NCI-H748 (cell line): ENCODE results near the gene CIBAR2.
A peak's percentile ranks its signal among the peaks of the same experiment; 100 is the strongest.

ENCODE experiments used
- DNase-seq: peaks from one replicate; lab custom pipeline; 2025; ENCODE audit not compliant: unreplicated experiment; lab: John Stamatoyannopoulos, UW

CIBAR2 gene

DNA sequence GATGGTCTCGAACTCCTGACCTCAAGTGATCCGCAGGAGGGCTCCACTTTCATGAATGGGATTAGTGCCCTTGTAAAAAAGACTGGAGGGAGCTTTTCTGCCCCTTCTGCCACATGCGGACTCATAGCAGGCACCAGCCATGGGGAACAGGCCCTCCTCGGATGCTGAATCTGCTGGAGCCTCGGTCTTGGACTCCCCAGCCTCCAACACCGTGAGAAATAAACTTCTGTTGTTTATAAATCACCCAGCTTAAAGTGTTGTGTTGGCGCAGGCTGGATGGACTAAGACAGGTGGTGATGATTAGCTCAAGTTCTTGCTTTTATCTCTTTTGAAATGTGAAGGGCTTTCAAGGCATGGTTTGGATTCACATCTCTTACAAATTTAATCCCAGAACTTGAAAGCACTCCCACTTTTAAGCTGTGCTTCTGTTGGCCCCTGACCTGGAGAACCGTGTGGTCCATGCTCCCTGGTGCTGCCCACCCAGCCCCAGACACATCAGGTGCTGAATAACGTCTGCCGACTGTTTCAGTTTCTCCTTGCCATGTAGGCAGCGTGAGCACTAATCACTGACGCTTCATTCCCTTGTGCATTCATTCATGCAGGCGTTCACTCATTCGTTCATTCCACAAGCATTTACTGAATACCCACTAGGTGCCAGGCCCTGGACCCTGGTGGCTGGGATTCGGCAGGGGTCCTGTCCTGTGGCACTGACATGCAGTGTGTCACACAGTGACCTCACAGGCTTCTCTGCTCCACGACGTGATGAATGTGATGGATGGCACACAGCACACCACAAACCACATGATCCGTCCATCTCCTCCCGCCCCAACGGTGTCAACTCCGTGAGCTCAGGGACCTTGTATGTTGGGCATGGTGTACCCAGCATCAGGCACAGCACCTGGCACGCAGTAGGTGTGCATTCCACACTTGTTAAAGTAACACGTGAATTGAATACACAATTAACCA lies 8.9 kb downstream of the CIBAR2 start:
- DNase-seq: no peak

DNA sequence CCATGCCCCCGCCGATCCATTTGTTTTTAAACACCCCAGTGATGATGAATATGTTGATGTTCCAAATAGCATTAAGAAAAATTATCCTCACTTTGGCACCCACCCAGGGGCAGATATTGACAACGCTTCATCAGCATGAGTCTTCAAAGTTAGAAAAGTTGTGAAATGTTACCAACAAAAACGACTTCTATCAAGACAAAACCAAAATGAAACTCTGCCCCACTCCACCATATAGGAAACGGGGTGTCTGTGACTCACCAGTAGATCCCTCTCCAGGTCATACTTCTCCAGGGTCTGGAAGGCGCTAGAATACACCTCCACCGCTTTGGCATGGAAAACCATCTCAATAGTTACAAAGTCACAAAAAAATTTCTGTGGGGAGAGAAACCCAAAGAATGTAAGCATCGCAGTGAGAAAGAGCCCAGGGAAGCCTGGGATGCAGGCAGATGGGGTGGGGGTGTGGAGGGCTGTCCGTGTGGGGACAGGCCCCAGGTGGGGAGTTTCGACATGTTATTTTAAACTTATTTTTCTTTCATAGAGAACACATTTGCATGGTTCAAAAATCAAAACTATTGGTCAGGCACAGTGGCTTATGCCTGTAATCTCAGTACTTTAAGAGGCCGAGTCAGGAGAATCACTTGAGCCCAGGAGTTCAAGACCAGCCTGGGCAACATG lies 10.2 kb downstream of the CIBAR2 start:
- no peak for DNase-seq

DNA sequence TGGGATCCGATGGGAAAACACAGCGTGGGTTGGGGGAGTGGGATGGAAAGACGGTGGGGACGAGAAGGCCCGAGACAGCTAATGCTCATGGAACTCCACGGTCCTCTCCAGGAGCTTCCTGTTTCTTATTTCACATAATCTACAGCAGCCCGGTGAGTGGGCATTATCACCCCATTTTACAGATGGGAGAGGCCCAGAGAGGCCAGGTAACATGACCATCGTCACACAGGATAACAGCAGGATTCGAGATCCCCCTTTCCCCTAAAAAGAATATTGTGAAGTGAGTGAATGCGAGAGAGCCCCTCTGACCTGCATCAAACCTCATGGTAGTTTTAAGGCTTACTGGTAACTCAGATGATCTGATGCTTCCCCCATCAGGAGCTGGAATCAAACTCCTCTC lies 12.0 kb downstream of the CIBAR2 start:
- DNase-seq: no peak

DNA sequence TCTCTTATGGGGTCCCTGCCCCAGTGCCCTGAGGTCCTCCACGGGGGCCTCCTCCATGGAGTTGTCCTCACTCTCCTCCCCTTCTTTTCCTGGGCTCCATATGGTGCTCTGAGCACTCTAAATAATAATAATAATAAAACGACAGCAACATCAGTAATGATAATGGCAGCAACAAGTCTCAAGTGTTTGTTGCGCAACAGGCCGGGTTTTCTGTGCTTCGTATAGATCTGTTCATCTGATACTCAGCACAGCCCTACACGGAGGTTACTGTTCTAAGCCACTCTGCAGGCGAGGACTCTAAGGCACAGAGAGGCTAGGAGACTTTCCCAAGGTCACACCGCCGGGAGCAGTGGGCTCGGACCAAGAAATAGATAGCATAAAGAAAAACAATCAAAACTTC lies 13.7 kb downstream of the CIBAR2 start:
- DNase-seq: no peak

DNA sequence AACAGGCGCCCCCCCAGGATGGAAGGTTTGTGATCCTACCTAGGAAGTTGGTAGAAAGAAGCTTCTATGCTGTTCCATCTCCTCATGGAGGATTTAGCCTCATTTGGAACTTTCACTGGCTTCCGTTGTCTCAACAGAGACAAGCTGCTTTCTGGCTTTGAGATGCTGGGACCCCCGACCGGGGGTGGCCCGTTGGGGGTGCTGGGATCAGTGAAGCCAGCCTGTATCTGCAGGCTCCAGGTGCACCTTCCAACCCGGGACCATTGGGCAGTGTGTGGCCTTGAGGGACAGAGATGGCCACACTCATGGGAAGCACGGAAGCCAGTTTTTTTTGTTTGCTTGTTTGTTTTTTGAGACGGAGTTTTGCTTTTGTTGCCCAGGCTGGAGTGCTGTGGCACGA lies 15.4 kb downstream of the CIBAR2 start:
- no peak for DNase-seq

DNA sequence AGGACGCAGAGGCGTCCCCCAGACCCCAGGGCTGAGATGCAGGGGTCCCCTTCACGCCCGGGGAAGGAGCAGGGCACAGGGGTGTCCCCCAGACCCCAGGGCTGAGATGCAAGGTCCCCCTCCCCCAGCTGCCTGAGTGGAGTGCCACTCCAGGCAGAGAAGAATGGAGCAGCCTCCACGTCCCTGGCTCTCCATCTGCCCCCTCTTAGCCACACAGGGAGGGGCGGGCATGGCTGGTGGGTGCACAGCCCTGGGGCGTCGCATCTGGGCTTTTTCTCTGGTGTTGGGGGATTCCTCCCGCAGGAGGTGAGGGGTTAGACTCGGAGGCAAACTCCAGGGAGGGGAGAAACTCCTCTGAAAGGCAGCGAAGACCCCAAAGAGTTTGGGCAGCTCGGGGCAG lies 17.5 kb downstream of the CIBAR2 start:
- DNase-seq: no peak

GRCh38 chr16:85094176-85094805 lies 18.0 kb downstream of the CIBAR2 start:
- no peak for DNase-seq

DNA sequence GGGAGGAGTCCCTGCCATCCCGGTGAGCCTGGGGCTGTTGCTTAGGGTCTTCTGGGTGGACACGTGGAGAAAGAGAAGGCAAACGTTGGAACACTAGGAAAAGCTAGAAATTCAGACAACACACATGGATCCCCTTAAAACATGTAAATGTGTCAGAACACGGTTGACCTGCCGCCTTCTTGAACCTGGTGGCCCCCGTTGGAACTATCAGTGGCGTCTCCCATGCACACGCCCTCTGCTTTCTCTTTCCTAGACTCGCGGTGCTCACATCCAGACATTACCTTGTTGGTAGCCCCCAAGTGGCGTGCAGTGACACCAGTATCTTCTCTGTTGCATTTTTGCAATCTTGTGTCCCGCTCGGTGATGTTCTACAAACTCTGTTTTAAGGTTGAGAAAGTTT lies 18.6 kb downstream of the CIBAR2 start:
- no peak for DNase-seq

DNA sequence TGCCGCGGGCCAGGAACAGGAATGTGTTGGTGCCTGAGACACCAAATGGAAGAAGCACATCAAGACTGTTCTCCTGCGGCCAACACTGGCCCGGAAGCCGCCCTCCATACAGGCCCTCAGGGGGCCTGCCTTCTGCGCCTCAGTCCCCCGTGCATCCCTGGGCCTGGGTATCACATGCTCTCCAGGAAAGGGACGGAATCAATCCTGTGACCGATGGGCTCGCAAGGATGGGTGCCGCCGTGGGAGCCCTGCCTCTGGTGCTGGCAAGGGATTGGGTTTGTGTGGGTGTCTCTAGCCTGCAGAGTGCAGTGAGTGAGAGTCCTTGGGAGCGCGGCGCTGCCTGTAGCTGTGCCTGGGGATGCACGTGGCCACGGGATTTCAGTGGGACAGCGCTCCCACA lies 19.4 kb downstream of the CIBAR2 start:
- DNase-seq: no peak

DNA sequence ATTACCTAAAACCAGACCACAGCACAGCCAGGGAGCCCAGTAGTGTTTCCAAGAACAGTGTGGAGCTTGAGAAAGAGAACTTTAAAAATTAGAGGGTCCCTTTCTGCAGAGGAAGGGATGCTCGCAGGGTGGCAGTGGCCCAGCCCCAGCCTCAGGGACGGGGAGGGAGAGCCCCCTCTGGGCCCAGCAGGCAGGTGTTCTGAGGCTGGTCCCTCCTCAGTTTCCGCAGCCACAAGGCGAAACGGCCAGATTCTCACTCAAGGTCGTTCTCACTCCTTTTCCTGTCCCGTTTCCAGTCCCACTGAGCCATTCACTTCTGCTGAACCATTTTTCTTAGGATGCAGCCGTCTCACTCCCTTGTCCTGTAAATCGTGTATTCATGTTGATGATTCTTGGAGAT lies 20.0 kb downstream of the CIBAR2 start:
- DNase-seq: no peak

- no peak for DNase-seq
Observed at GRCh38 chr16:85091522-85091910, 20.8 kb downstream of the CIBAR2 start.

GRCh38 chr16:85090873-85091521 lies 21.3 kb downstream of the CIBAR2 start:
- no peak for DNase-seq

DNA sequence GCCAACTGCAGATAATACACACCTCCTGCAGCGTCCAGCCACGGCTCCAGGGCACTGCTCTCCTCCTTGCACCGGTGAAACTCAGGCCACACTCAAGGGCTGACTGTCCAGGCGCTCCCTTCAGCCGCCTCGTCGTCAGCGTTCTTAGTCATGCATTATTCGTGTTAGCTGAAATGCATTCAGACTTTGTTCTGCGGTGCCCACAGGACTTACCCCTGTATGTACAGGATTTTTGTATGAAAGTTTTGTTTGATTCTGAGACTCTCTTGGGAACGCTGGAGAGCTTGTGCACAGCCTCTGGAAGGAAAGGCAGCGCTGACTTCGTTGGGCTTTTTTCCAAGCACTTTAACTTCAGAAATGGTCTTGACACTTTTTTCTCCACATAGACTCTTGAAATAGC lies 22.1 kb downstream of the CIBAR2 start:
- DNase-seq: no peak

DNA sequence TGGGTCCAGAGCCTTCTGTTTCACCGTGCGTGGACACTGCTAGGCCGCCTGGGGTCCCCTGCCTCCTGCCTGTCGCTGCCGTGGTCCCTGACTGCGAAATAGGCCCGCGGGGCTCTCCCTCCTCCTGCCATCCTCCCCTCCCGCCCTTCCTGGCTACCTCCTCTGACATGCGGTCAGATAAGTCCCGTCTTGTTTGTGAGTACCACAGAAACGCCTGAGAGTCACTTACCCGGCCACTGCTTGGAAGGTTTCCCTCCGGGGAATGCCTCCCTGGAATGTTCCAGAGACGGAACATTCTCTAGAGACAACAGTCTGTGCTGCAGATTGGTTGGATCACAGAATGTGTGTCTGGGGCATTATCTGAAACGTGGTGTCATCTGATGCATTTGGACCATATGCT lies 22.7 kb downstream of the CIBAR2 start:
- DNase-seq: no peak

- no peak for DNase-seq
Observed at GRCh38 chr16:85088570-85089199, 23.6 kb downstream of the CIBAR2 start.

DNA sequence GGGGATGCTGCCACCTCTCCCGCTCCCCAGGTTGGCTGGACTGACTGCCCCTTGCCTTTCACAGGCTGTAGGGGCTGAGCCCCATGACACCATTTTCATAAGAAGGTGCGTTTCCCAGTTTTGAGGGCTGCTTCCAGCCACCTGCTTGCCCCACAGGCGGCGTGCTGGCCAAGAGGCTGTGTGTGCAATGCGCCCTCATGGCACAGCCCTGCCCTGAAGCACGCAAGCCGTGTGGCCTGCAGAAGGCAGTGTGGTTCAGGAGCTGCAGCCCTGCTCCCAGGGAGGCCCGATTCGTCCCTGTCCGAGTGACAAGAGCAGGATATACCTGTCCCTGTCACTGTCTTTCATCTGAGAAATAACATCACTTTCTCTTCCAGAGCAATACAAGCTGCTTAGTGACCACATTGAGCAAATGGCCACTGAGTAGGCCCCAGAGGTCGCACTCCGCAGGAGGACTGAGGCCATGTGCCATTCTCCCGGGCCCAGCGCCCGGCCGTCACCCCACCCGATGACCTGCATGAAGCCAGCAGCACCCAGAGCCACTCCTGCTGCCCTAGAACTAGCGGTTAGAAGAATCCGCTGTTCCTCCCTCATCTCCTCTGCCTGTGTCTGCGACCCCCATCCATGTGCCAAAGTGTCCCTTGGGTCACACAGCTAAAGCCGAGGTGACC lies 24.2 kb downstream of the CIBAR2 start:
- DNase-seq: no peak

GRCh38 chr16:85086347-85087291 lies 25.7 kb downstream of the CIBAR2 start:
- DNase-seq: peak; percentile 59

GRCh38 chr16:85085721-85086120 lies 26.6 kb downstream of the CIBAR2 start:
- no peak for DNase-seq

- no peak for DNase-seq
Observed at GRCh38 chr16:85084841-85085510, 27.3 kb downstream of the CIBAR2 start.
